Measurements from ENCODE around the gene NACC2. TPM values are rescaled to one million over a fixed set of nuclear protein-coding genes. Genes with fewer than 3 reads are reported as not detected.

NACC2 gene
- total RNA-seq, 6 experiments from 2014 or later: 10.9 to 25.8 (median 13.8) TPM

DNA sequence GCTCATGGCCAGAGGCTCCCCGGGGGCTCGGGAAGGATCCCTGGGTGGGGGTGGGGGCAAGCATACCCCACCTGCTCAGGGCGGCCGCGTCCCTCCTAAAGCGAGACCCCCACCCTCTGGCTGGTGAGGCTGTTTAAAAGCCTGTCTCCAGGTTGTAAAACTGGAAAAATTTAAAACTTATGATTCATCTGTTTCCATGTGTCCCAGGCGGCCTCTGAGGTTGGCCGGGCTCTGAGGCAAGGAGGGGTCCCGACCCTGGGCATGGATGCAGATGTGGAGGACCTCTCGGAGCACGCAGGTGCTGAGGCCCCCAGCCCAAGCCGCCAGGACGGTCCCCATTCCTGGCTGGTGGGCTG is 47.7 kb upstream of the NACC2 start:
- intact Hi-C loops (cut with DNase I): loop anchor here in 1 of 2 donors (10.0 kb wide), 1 partner anchor 132 kb away; no protein-coding TSS in a partner anchor
- 57% methylated on average over 6 of the region's 13 CpGs for WGBS (ENCODE audit: insufficient coverage, low coverage, low lambda C conversion rate, missing lambda C conversion rate)
- H3K27me3 ChIP-seq: no peaks in the 10 kb centered on the region

DNA sequence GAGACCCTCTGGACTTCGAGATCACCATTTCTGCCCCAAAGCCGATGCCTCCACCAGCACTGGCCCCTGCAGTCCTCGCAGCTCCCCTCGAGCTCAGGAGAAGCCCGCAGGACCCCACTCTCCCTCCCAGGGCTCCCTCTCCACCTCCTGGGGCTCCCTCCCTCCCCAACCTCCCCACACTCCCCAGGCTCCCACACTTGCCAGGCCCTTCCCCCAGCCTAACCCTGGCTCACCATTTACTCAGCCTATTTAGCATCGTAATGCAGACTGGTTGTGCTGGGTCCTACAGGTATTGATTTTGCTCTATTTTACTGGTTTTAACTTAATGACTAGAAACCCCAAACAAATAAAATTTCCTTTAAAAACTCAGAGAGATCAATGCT is 47.3 kb upstream of the NACC2 start:
- Histone ChIP-seq H3K9me3 (no peaks in the 10 kb centered on the region), H3K27me3 (no peaks in the 10 kb centered on the region), H3K36me3 (no peaks in the 10 kb centered on the region), H3K4me3 (no peak overlapping the region), H3K27ac (no peak overlapping the region), H3K4me1 (no peaks in the 10 kb centered on the region)
- ATAC-seq: no peak
- TF ChIP-seq, protein P1, sequence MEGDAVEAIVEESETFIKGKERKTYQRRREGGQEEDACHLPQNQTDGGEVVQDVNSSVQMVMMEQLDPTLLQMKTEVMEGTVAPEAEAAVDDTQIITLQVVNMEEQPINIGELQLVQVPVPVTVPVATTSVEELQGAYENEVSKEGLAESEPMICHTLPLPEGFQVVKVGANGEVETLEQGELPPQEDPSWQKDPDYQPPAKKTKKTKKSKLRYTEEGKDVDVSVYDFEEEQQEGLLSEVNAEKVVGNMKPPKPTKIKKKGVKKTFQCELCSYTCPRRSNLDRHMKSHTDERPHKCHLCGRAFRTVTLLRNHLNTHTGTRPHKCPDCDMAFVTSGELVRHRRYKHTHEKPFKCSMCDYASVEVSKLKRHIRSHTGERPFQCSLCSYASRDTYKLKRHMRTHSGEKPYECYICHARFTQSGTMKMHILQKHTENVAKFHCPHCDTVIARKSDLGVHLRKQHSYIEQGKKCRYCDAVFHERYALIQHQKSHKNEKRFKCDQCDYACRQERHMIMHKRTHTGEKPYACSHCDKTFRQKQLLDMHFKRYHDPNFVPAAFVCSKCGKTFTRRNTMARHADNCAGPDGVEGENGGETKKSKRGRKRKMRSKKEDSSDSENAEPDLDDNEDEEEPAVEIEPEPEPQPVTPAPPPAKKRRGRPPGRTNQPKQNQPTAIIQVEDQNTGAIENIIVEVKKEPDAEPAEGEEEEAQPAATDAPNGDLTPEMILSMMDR (IDR thresholded peaks at IDR 0.05): no peak
- TF ChIP-seq POLR2A (IDR thresholded peaks at IDR 0.05): no peak
- intact Hi-C loops (cut with DNase I): loop anchor here in 1 of 2 donors (10.0 kb wide), 1 partner anchor 132 kb away; no protein-coding TSS in a partner anchor
- 40% methylated on average over 1 of the region's 6 CpGs for WGBS (ENCODE audit: insufficient coverage, low coverage, low lambda C conversion rate, missing lambda C conversion rate)
- peak in 1 of 3 donors; percentile 42 for DNase-seq

More for the DNA sequence above, 47.7 kb upstream of the NACC2 start:
- DNase-seq: peak in 1 of 3 donors; percentile 29
- no peak overlapping the region for H3K4me3 ChIP-seq
- no peak for ATAC-seq
- H3K36me3 ChIP-seq: no peaks in the 10 kb centered on the region
- no peak overlapping the region for H3K27ac ChIP-seq
- H3K4me1 ChIP-seq: no peaks in the 10 kb centered on the region
- TF ChIP-seq, protein P1 (IDR thresholded peaks at IDR 0.05): no peak
- H3K9me3 ChIP-seq: no peaks in the 10 kb centered on the region

DNA sequence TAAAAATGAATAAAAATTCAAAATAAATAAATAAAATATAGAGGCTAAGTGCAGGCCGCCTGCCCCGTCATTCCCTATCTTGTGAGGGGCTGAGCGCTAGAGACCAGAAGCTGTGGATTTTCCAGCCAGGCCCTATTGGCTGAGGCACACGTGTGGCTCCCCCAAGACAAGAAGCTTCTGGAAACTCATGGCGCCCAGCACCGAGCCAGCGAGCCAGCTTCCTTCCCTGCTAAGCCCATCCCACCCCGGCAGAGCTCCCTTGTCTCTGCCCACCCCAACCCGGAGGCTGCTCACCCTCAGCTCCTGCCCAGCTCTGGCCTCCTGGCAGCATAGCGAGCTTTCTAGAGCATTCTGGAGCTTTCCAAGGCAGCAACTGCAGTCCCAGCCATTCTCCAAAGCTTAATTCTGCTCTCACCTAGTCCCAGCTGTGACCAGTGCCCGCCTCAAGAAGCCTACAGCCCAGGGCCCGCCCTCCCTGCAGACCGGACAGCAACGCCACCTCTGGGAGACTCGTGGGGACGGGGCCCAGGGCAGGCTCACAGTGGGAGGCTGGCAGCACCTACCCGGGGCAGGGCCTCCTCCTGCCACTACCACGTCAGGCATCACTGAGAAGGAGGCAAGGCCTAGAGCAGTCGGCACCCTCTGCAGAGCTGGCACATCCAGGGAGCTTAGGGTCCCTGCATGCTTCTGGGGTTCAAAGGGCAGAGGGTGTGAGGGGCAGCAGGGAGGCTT is 46.8 kb upstream of the NACC2 start:
- WGBS (ENCODE audit: insufficient coverage, low coverage, low lambda C conversion rate, missing lambda C conversion rate): 79% methylated on average over 6 of the region's 19 CpGs
- no peak for ATAC-seq
- intact Hi-C loops (cut with DNase I): loop anchor here in 1 of 2 donors (10.0 kb wide), 1 partner anchor 133 kb away; no protein-coding TSS in a partner anchor
- Histone ChIP-seq H3K9me3 (no peaks in the 10 kb centered on the region), H3K27ac (no peak overlapping the region), H3K4me1 (no peaks in the 10 kb centered on the region), H3K36me3 (no peaks in the 10 kb centered on the region), H3K27me3 (no peaks in the 10 kb centered on the region), H3K4me3 (no peak overlapping the region)
- TF ChIP-seq POLR2A (IDR thresholded peaks at IDR 0.05): no peak
- TF ChIP-seq, protein P1 (IDR thresholded peaks at IDR 0.05): no peak
- no peak for DNase-seq

DNA sequence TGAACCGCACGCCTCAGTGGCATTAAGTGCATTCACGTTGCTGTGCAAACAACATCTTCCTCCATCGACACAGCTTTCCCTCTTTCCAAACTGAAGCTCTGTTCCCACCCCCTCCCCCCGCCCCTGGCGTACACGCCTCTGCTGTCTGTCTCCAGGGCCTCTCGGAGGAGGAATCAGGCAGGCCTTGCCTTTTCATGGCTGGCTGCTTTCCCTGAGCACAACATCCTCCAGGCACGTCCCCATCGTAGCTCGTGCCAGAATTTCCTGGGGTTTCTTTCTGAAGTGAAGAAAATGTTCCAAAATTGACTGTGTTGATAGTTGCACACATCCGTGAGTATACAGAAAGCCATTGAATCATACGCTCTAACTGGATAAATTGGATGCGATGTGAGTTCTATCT is 45.9 kb upstream of the NACC2 start:
- no peak for TF ChIP-seq POLR2A (IDR thresholded peaks at IDR 0.05)
- TF ChIP-seq, protein P1 (IDR thresholded peaks at IDR 0.05): no peak
- no peak for DNase-seq
- Histone ChIP-seq H3K9me3 (no peaks in the 10 kb centered on the region), H3K4me1 (no peaks in the 10 kb centered on the region), H3K4me3 (no peak overlapping the region), H3K27ac (no peak overlapping the region), H3K36me3 (no peaks in the 10 kb centered on the region), H3K27me3 (no peaks in the 10 kb centered on the region)
- ATAC-seq: no peak
- 70% methylated on average over 13 of the region's 14 CpGs for WGBS (ENCODE audit: insufficient coverage, low coverage, low lambda C conversion rate, missing lambda C conversion rate)
- intact Hi-C loops (cut with DNase I): loop anchor here in 1 of 2 donors (10.0 kb wide), 1 partner anchor 134 kb away; no protein-coding TSS in a partner anchor

All from right lobe of liver (tissue), 6 donors.